HepG2 (cell line): Measurements from ENCODE around the gene UBAC1. TPM values are rescaled to one million over a fixed set of nuclear protein-coding genes. Genes with fewer than 3 reads are reported as not detected.

Source experiments
- ATAC-seq: fragments of 200-7000 bp; cut with Tn5 transposase; 3 replicates; pipeline ENCODE4 v1.9.1; 2020; ENCODE audit warnings: mild to moderate bottlenecking, moderate library complexity
- BruUV-seq: library from RNA; stranded (reverse); fragments of 400-500 nt; replicated peaks from 2 replicates; lab custom pipeline; 2021; lab: Mats Ljungman, UMichigan
- CTCF ChIA-PET: fragments of 300-600 bp; formaldehyde crosslinking; extraction: SDS; loops from one replicate; lab custom pipeline; 2021; ENCODE audit warnings: low total read pairs, inconsistent platforms, low intra/inter-chr PET ratio; lab: Yijun Ruan, JAX
- POLR2A ChIA-PET: fragments of 350-600 bp; sonication (Branson Sonifier 250); formaldehyde crosslinking; loops from one replicate; lab custom pipeline; 2020; ENCODE audit warnings: antibody characterized with exemption, inconsistent platforms; lab: Yijun Ruan, JAX
- DNase-seq: peaks from one replicate; pipeline ENCODE4 v3.0.0-alpha.2; 2015; ENCODE audit warnings: low spot score
- FAIRE-seq: peaks from 3 replicates; lab custom pipeline; 2011; peaks lifted over from hg19 to GRCh38; lab: Jason Lieb, UNC
- H2AFZ ChIP-seq: one replicate; pipeline ENCODE4 v1.6.1; 2011; ENCODE audit warnings: low read length, inconsistent platforms
- H3K27ac ChIP-seq: fragments of 300-600 bp; 3 replicates; pipeline ENCODE4 v1.8.0; 2011; ENCODE audit warnings: mixed run types, mild to moderate bottlenecking, mixed read lengths, low read length, inconsistent platforms; ENCODE audit not compliant: insufficient read depth; ENCODE audit errors: extremely low read length
- H3K27me3 ChIP-seq, 2 experiments: fragments of 200-600 bp in 1 of 2; 2 replicates in 1 of 2; 3 replicates in 1 of 2; pipeline versions ENCODE4 v1.6.0 to v1.8.0; 2011; ENCODE audit warnings: low read length in 2 of 2, mild to moderate bottlenecking in 2 of 2, moderate library complexity in 2 of 2, inconsistent platforms in 1 of 2; ENCODE audit not compliant: insufficient read depth in 2 of 2, control insufficient read depth in 1 of 2
- H3K36me3 ChIP-seq, 2 experiments: fragments of 200-600 bp in 1 of 2; replicated peaks in 1 of 2; 2 replicates in 1 of 2; 3 replicates in 1 of 2; pipeline versions ENCODE4 v1.5.1 to v1.8.0; 2011; ENCODE audit warnings: low read length in 2 of 2, inconsistent platforms in 1 of 2; ENCODE audit not compliant: insufficient read depth in 2 of 2, control insufficient read depth in 1 of 2
- H3K4me1 ChIP-seq: 2 replicates; pipeline ENCODE4 v1.5.1; 2012; ENCODE audit warnings: low read length, inconsistent platforms; ENCODE audit not compliant: insufficient read depth
- H3K4me2 ChIP-seq: 2 replicates; pipeline ENCODE4 v1.6.0; 2011; ENCODE audit warnings: low read depth, low read length, inconsistent platforms
- H3K4me3 ChIP-seq, 3 experiments: fragments of 200-600 bp in 1 of 3; sonication (generic), shearing (Covaris generic) in 1 of 3; replicated peaks in 1 of 3; 2 replicates each; pipeline ENCODE4 v1.5.1; 2011 to 2016; ENCODE audit warnings: low read length in 3 of 3, inconsistent platforms in 2 of 3, low read depth in 2 of 3, mild to moderate bottlenecking in 2 of 3, control low read depth in 1 of 3, mixed read lengths in 1 of 3; ENCODE audit not compliant: insufficient read depth in 1 of 3
- H3K79me2 ChIP-seq: one replicate; pipeline ENCODE4 v1.6.1; 2011; ENCODE audit warnings: low read length, inconsistent platforms; ENCODE audit not compliant: insufficient read depth
- H3K9ac ChIP-seq: 2 replicates; pipeline ENCODE4 v1.6.0; 2011; ENCODE audit warnings: mild to moderate bottlenecking, low read depth, low read length, inconsistent platforms; ENCODE audit not compliant: insufficient read depth
- H3K9me3 ChIP-seq: 2 replicates; pipeline ENCODE4 v1.5.1; 2012; ENCODE audit warnings: mild to moderate bottlenecking, low read length
- H4K20me1 ChIP-seq: 2 replicates; pipeline ENCODE4 v1.6.0; 2011; ENCODE audit warnings: inconsistent platforms, mild to moderate bottlenecking, low read length, moderate library complexity; ENCODE audit not compliant: insufficient read depth
- BATF2 ChIP-seq: sonication (generic); formaldehyde crosslinking; IDR thresholded peaks from 2 replicates; pipeline ENCODE4 v1.8.0; 2022; ENCODE audit warnings: mild to moderate bottlenecking, missing genetic modification reagents, moderate library complexity
- ETS1 ChIP-seq: sonication (generic); formaldehyde crosslinking; IDR thresholded peaks from 2 replicates; pipeline ENCODE4 v1.4.0; 2020; ENCODE audit warnings: missing genetic modification reagents
- HIC2 ChIP-seq: sonication (generic); formaldehyde crosslinking; IDR thresholded peaks from 2 replicates; pipeline ENCODE4 v1.9.0; 2022; ENCODE audit warnings: low read depth, missing genetic modification reagents
- JUNB ChIP-seq: sonication (generic); formaldehyde crosslinking; IDR thresholded peaks from 2 replicates; pipeline ENCODE4 v1.8.0; 2022; ENCODE audit warnings: missing genetic modification reagents, mild to moderate bottlenecking, borderline replicate concordance
- MEIS1 ChIP-seq: sonication (generic); formaldehyde crosslinking; IDR thresholded peaks from 2 replicates; pipeline ENCODE4 v1.9.0; 2021; ENCODE audit warnings: mild to moderate bottlenecking, missing genetic modification reagents, moderate library complexity, borderline replicate concordance
- MIER3 ChIP-seq: IDR thresholded peaks from 2 replicates; pipeline ENCODE4 v1.6.1; 2016; ENCODE audit warnings: missing compliant biosample characterization, borderline replicate concordance
- RFX3 ChIP-seq: IDR thresholded peaks from 2 replicates; pipeline ENCODE4 v1.6.1; 2016; ENCODE audit warnings: missing biosample characterization, missing genetic modification reagents
- RXRB ChIP-seq: IDR thresholded peaks from 2 replicates; pipeline ENCODE4 v1.6.1; 2016; ENCODE audit warnings: borderline replicate concordance, missing genetic modification reagents, missing compliant biosample characterization
- ZNF260 ChIP-seq: sonication (generic); formaldehyde crosslinking; IDR thresholded peaks from 2 replicates; pipeline ENCODE4 v1.4.0; 2020; ENCODE audit warnings: missing genetic modification reagents, low read depth, mild to moderate bottlenecking, borderline replicate concordance
- ZNF430 ChIP-seq: sonication (generic); formaldehyde crosslinking; IDR thresholded peaks from 2 replicates; pipeline ENCODE4 v1.9.0; 2021; ENCODE audit warnings: mild to moderate bottlenecking, missing genetic modification reagents
- ZNF768 ChIP-seq: sonication (generic); formaldehyde crosslinking; IDR thresholded peaks from 2 replicates; pipeline ENCODE4 v1.4.0; 2020; ENCODE audit warnings: missing genetic modification reagents
- ZSCAN25 ChIP-seq: sonication (generic); formaldehyde crosslinking; IDR thresholded peaks from 2 replicates; pipeline ENCODE4 v1.8.0; 2022; ENCODE audit warnings: mild to moderate bottlenecking, missing genetic modification reagents
- WGBS: methylation state at CpG from one replicate; pipeline ENCODE4 v1.1.6; 2017; ENCODE audit warnings: low lambda C conversion rate; 5-methylcytosine and 5-hydroxymethylcytosine counted together
- in situ Hi-C: cut with HindIII; loops from 2 replicates; pipeline ENCODE4 v1.10.0; 2017; ENCODE audit warnings: low pct_unique_long_range_greater_than_20kb; ENCODE audit not compliant: extremely low pct_ligation_motif_present
- intact Hi-C: fragments of 100-400 bp; cut with micrococcal nuclease; formaldehyde crosslinking; loops from one replicate; pipeline ENCODE4 v1.10.0; 2022; ENCODE audit not compliant: unreplicated experiment
- polyA plus RNA-seq, 8 experiments: library from polyadenylated mRNA; depleted of rRNA in 3 of 8; stranded (reverse) in 7 of 8; unstranded in 1 of 8; fragments of >200 nt; fragmentation: Illumina TruSeq in 4 of 8; extraction: Trizol in 4 of 8; gene quantifications; 2 replicates each; pipeline versions ENCODE4 v1.2.1 to v1.2.3, GENCODE V29; 2011 to 2016; ENCODE audit warnings: low read depth in 4 of 8, missing spikeins in 1 of 8, mixed read lengths in 1 of 8; ENCODE audit not compliant: insufficient read depth in 1 of 8
- total RNA-seq, 5 experiments: library from RNA; depleted of rRNA; stranded (reverse); fragments of >200 nt; fragmentation: Illumina TruSeq; extraction: Trizol; gene quantifications; 2 replicates each; pipeline ENCODE4 v1.2.3, GENCODE V29; 2016; ENCODE audit warnings: low read depth in 1 of 5

UBAC1 gene
- total and polyA plus RNA-seq, 2 of the 13 experiments (the other 11 are each of a cell fraction or from before 2014, with no cell fraction given) = 32.2 to 34.1 TPM

- no peak for ATAC-seq
- Histone ChIP-seq H2AFZ (no peak overlapping the region), H3K9me3 (no peaks in the 10 kb centered on the region), H4K20me1 (no peaks in the 10 kb centered on the region), H3K27ac (no peak overlapping the region), H3K79me2 (no peaks in the 10 kb centered on the region), H3K27me3 (no peaks in the 10 kb centered on the region; a peak in 1 of 5 replicates), H3K4me3 (peak overlapping the region in 1 of 3 experiments; percentile 68; a peak in 1 of 6 replicates), H3K4me2 (peak overlapping the region; percentile 86), H3K4me1 (peaks cover 88% of the 10 kb centered on the region)
- in situ Hi-C loops = no loop called here
- WGBS = 94% methylated on average over 5 of the region's 11 CpGs
- DNase-seq = no peak
- CTCF ChIA-PET = no interaction called here
- no TSS peak for BruUV-seq
- intact Hi-C loops = no loop called here
- no peak for TF ChIP-seq MIER3 (CRISPR knock-in tag)
- TF ChIP-seq ZNF430 = 0 out of 2 replicates have a peak, but pooled peaks have one; percentile 6
- TF ChIP-seq, all 625 proteins: peak for 1
- H3K9ac ChIP-seq = no peak overlapping the region
- no peak for FAIRE-seq
- POLR2A ChIA-PET = interaction anchor here (2.2 to 5.4 kb wide), 3 partner anchors 9 to 117 kb away, joined by 11 to 99 read pairs (median 16); no protein-coding TSS in a partner anchor
- H3K36me3 ChIP-seq = no peaks in the 10 kb centered on the region
These were observed 41.0 kb upstream of the UBAC1 start for GRCh38 chr9:136002215-136002614.

- in situ Hi-C loops = no loop called here
- peak overlapping the region; percentile 83 for H3K4me2 ChIP-seq
- H4K20me1 ChIP-seq = no peaks in the 10 kb centered on the region
- ATAC-seq = peak; percentile 63
- ChIA-PET POLR2A (interaction anchor here (1.1 to 5.4 kb wide), 4 partner anchors 8 to 119 kb away, joined by 4 to 99 read pairs (median 7); no protein-coding TSS in a partner anchor), CTCF (no interaction called here)
- H3K9me3 ChIP-seq = no peaks in the 10 kb centered on the region
- H3K4me1 ChIP-seq = peaks cover 82% of the 10 kb centered on the region
- H3K4me3 ChIP-seq = peak overlapping the region; percentile 10 to 48 (median 29); a peak in 3 of 6 replicates
- peak overlapping the region; percentile 41; the same call in 1 of the 2 replicates for H3K9ac ChIP-seq
- intact Hi-C loops = no loop called here
- no peaks in the 10 kb centered on the region; a peak in 1 of 5 replicates for H3K27me3 ChIP-seq
- no peak for FAIRE-seq
- WGBS = 21% methylated on average over 6 of the region's 18 CpGs
- no peak overlapping the region for H3K27ac ChIP-seq
- H3K36me3 ChIP-seq = no peaks in the 10 kb centered on the region
- no peaks in the 10 kb centered on the region for H3K79me2 ChIP-seq
- DNase-seq = peak; percentile 42
- H2AFZ ChIP-seq = no peak overlapping the region
- BruUV-seq = no TSS peak
- no peak for TF ChIP-seq MEIS1 (CRISPR knock-in tag)
- no peak for TF ChIP-seq ETS1 (CRISPR knock-in tag)
- no peak for TF ChIP-seq RFX3 (CRISPR knock-in tag)
- 0 out of 2 replicates have a peak, but pooled peaks have one; percentile 46 for TF ChIP-seq ZSCAN25
- no peak for TF ChIP-seq JUNB (CRISPR knock-in tag)
- TF ChIP-seq ZNF260 (CRISPR knock-in tag) = no peak
- TF ChIP-seq RXRB (CRISPR knock-in tag) = peak; percentile 69
- TF ChIP-seq BATF2 (CRISPR knock-in tag) = no peak
- 0 out of 2 replicates have a peak, but pooled peaks have one; percentile 45 for TF ChIP-seq HIC2 (CRISPR knock-in tag)
- TF ChIP-seq ZNF768 = peak; percentile 31; the same call in 1 of the 2 replicates
These were observed 40.1 kb upstream of the UBAC1 start for GRCh38 chr9:136001231-136001630.
